Naive thymus-derived CD4-positive, alpha-beta T cell (primary cell): ENCODE results near the gene KIF26B. TPM values are rescaled to one million over a fixed set of nuclear protein-coding genes. Genes with fewer than 3 reads are reported as not detected.

Experiments
- ATAC-seq: fragments of 150-1000 bp; cut with Tn5 transposase; 2 replicates; pipeline ENCODE4 v1.10.0; 2021; ENCODE audit warnings: mild to moderate bottlenecking, moderate library complexity
- CTCF ChIA-PET: fragments of 350-600 bp; sonication (Branson Sonifier 250); formaldehyde crosslinking; loops from one replicate; lab custom pipeline; 2021; ENCODE audit warnings: antibody characterized with exemption; lab: Charles Lee
- POLR2A ChIA-PET: fragments of 350-600 bp; sonication (Branson Sonifier 250); formaldehyde crosslinking; loops from one replicate; lab custom pipeline; 2021; ENCODE audit warnings: antibody characterized with exemption, inconsistent platforms; lab: Charles Lee
- DNase-seq, 9 donors: peaks; one replicate each; pipeline versions ENCODE4 v3.0.0 to v3.0.0-alpha.2; 2020 to 2022; ENCODE audit warnings: mixed read lengths in 1 of 9
- H3K27ac ChIP-seq: one replicate; pipeline ENCODE4 v1.7.0; 2013; ENCODE audit warnings: mild to moderate bottlenecking, low read depth, low read length, moderate library complexity
- H3K27me3 ChIP-seq, 2 donors: one replicate each; pipeline ENCODE4 v1.7.0; 2013; ENCODE audit warnings: low read length in 2 of 2, mild to moderate bottlenecking in 2 of 2, moderate library complexity in 2 of 2; ENCODE audit not compliant: control insufficient read depth in 2 of 2, insufficient read depth in 2 of 2
- H3K36me3 ChIP-seq, 3 experiments: 1 replicate in 2 of 3; 2 replicates in 1 of 3; pipeline ENCODE4 v1.7.0; 2013; ENCODE audit warnings: low read length in 3 of 3, mild to moderate bottlenecking in 3 of 3, moderate library complexity in 1 of 3; ENCODE audit not compliant: insufficient read depth in 3 of 3, control insufficient read depth in 2 of 3
- H3K4me1 ChIP-seq, 2 donors: one replicate each; pipeline ENCODE4 v1.7.0; 2013; ENCODE audit warnings: low read length in 2 of 2, mild to moderate bottlenecking in 2 of 2, moderate library complexity in 1 of 2; ENCODE audit not compliant: control insufficient read depth in 2 of 2, insufficient read depth in 2 of 2
- H3K4me3 ChIP-seq: 2 replicates; pipeline ENCODE4 v1.7.0; 2013; ENCODE audit warnings: mild to moderate bottlenecking, low read length
- H3K9me3 ChIP-seq, 3 experiments: 1 replicate in 2 of 3; 2 replicates in 1 of 3; pipeline ENCODE4 v1.7.0; 2013; ENCODE audit warnings: low read length in 3 of 3; ENCODE audit not compliant: control insufficient read depth in 2 of 3
- H3K27ac Mint-ChIP-seq, 9 donors: one replicate each; pipeline ENCODE4 v1.8.0; 2020 to 2022; ENCODE audit warnings: mixed read lengths in 9 of 9, mild to moderate bottlenecking in 8 of 9, moderate library complexity in 5 of 9, inconsistent platforms in 2 of 9
- H3K27me3 Mint-ChIP-seq, 5 donors: one replicate each; pipeline ENCODE4 v1.8.0; 2021 to 2022; ENCODE audit warnings: mixed read lengths in 5 of 5, mild to moderate bottlenecking in 1 of 5
- H3K36me3 Mint-ChIP-seq, 5 donors: one replicate each; pipeline ENCODE4 v1.8.0; 2020 to 2022; ENCODE audit warnings: mixed read lengths in 5 of 5, mild to moderate bottlenecking in 3 of 5, inconsistent platforms in 1 of 5
- H3K4me1 Mint-ChIP-seq, 7 donors: one replicate each; pipeline ENCODE4 v1.8.0; 2020 to 2022; ENCODE audit warnings: mixed read lengths in 7 of 7, mild to moderate bottlenecking in 3 of 7, inconsistent platforms in 1 of 7
- H3K4me3 Mint-ChIP-seq, 10 donors: one replicate each; pipeline ENCODE4 v1.8.0; 2020 to 2022; ENCODE audit warnings: mild to moderate bottlenecking in 10 of 10, mixed read lengths in 10 of 10, moderate library complexity in 6 of 10, inconsistent platforms in 2 of 10
- H3K9me3 Mint-ChIP-seq, 11 donors: one replicate each; pipeline ENCODE4 v1.8.0; 2020 to 2022; ENCODE audit warnings: mixed read lengths in 11 of 11, mild to moderate bottlenecking in 4 of 11, inconsistent platforms in 1 of 11, moderate library complexity in 1 of 11
- intact Hi-C, 2 donors: fragments of 100-400 bp; cut with micrococcal nuclease; formaldehyde crosslinking; loops; one replicate each; pipeline ENCODE4 v1.15.1; 2023
- polyA plus RNA-seq, 2 donors: library from polyadenylated mRNA; unstranded; fragments of 300-500 nt; fragmentation: Illumina TruSeq; gene quantifications; one replicate each; pipeline ENCODE4 v1.2.3, GENCODE V29; 2021
- total RNA-seq, 6 experiments: library from RNA in 5 of 6; stranded (reverse) in 5 of 6; gene quantifications; 1 replicate in 5 of 6; 2 replicates in 1 of 6; pipeline ENCODE4 v1.2.3 and lab custom pipeline; 2021 to 2026

KIF26B gene
- total and polyA plus RNA-seq, 7 experiments from 2014 or later: 0.06 to 0.24 (median 0.21) TPM; not detected in 4

DNA sequence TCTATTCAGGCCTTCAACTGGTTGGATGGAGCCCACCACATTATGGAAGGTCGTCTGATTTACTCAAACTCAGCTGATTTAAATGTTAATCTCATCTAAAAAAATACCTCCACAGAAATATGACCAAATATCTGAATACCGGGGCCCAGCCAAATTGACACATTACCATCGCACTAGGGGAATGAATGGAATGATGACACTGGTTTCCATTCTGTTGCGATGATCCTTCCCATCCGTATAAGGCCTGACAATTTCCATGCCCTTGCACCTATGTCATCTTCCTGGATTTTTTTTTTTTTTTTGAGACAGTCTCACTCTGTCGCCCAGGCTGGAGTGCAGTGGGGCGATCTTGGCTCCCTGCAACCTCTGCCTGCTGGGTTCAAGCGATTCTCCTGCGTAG, 397.5 kb downstream of the KIF26B start:
- ATAC-seq: no peak
- no peaks in the 10 kb centered on the region for H3K36me3 Mint-ChIP-seq
- no peaks in the 10 kb centered on the region for H3K36me3 ChIP-seq
- H3K4me1 ChIP-seq: no peaks in the 10 kb centered on the region
- H3K27me3 ChIP-seq: no peaks in the 10 kb centered on the region
- H3K27me3 Mint-ChIP-seq: peaks cover 0 to 30% (median 15%) of the 10 kb centered on the region in 5 donors
- intact Hi-C loops: no loop called here
- H3K4me3 Mint-ChIP-seq: no peak overlapping the region
- H3K9me3 Mint-ChIP-seq: peaks cover 0 to 3% (median 0%) of the 10 kb centered on the region in 11 donors
- no peak overlapping the region for H3K4me3 ChIP-seq
- H3K4me1 Mint-ChIP-seq: no peaks in the 10 kb centered on the region
- ChIA-PET CTCF (no interaction called here), POLR2A (no interaction called here)
- H3K27ac Mint-ChIP-seq: no peak overlapping the region
- DNase-seq: no peak
- H3K9me3 ChIP-seq: no peaks in the 10 kb centered on the region
- no peak overlapping the region for H3K27ac ChIP-seq

DNA sequence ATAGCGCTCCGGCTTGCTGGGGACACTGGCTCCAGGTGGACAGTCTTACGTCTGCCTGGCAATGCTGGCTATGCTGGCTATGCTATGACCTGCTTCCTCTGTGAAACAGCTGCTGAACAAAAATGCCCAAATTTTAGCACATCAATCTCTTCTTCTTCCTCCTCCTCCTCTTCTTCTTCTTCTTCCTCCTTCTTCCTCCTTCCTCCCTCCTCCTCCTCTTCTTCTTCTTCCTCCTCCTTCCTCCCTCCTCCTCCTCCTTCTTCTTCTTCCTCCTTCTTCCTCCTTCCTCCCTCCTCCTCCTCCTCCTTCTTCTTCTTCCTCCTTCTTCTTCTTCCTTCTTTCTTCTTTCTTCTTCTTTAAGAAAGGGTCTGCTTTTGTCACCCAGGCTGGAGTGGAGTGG, 401.3 kb downstream of the KIF26B start:
- H3K36me3 Mint-ChIP-seq: no peaks in the 10 kb centered on the region
- H3K4me3 Mint-ChIP-seq: no peak overlapping the region
- DNase-seq (no peak), ATAC-seq (no peak)
- H3K27me3 ChIP-seq: no peaks in the 10 kb centered on the region
- H3K9me3 ChIP-seq: no peaks in the 10 kb centered on the region
- H3K4me1 ChIP-seq: no peaks in the 10 kb centered on the region
- H3K27ac Mint-ChIP-seq: no peak overlapping the region
- no peak overlapping the region for H3K4me3 ChIP-seq
- H3K36me3 ChIP-seq: no peaks in the 10 kb centered on the region
- H3K27ac ChIP-seq: no peak overlapping the region
- H3K4me1 Mint-ChIP-seq: no peaks in the 10 kb centered on the region
- POLR2A ChIA-PET: no interaction called here
- H3K9me3 Mint-ChIP-seq: peaks cover 0 to 4% (median 0%) of the 10 kb centered on the region in 11 donors
- CTCF ChIA-PET: no interaction called here
- intact Hi-C loops: no loop called here
- H3K27me3 Mint-ChIP-seq: peaks cover 0 to 12% (median 7%) of the 10 kb centered on the region in 5 donors

- intact Hi-C loops: no loop called here
- ChIA-PET POLR2A (no interaction called here), CTCF (no interaction called here)
Measured at GRCh38 chr1:245558069-245558468, 403.3 kb downstream of the KIF26B start.

DNA sequence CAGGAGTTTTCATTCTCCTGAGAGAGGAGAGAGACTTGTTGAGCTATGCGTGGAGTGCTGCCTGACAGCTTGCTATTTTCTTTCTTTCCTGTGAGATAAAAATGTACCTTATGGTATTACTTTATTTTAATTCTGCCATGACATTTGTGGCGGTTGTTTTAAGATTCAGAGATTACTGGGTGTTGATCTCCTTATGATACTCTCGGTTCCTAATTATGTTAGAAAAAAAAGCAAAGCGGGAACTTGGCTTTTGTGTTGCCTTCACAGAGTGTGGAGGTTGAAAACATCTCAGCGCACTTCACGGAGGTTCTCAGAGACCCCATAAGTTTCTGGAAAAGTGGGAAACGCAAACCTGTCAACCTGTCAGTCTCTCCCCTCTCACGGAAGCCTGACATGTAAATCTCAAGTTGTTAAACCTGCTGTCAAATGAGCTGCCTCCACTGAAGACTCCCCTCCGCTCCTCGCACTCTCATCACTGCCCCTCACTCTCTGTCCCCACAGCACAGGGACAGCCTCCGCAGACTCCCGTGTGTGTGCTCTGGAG, 405.6 kb downstream of the KIF26B start:
- POLR2A ChIA-PET: no interaction called here
- H3K4me1 ChIP-seq: no peaks in the 10 kb centered on the region
- H3K27me3 ChIP-seq: no peaks in the 10 kb centered on the region
- peaks cover 0 to 4% (median 0%) of the 10 kb centered on the region in 11 donors for H3K9me3 Mint-ChIP-seq
- no peaks in the 10 kb centered on the region for H3K36me3 ChIP-seq
- intact Hi-C loops: no loop called here
- H3K4me3 Mint-ChIP-seq: no peak overlapping the region
- no peaks in the 10 kb centered on the region for H3K36me3 Mint-ChIP-seq
- H3K27ac ChIP-seq: no peak overlapping the region
- H3K4me1 Mint-ChIP-seq: no peaks in the 10 kb centered on the region
- DNase-seq (no peak), ATAC-seq (no peak)
- H3K4me3 ChIP-seq: no peak overlapping the region
- H3K9me3 ChIP-seq: no peaks in the 10 kb centered on the region
- CTCF ChIA-PET: interaction anchor here (0.8 kb wide), 1 partner anchor 233 kb away, joined by 3 read pairs; no protein-coding TSS in a partner anchor
- no peak overlapping the region for H3K27ac Mint-ChIP-seq
- peaks cover 0 to 5% (median 0%) of the 10 kb centered on the region in 5 donors for H3K27me3 Mint-ChIP-seq

More at GRCh38 chr1:245558069-245558468, 403.3 kb downstream of the KIF26B start:
- Mint-ChIP-seq H3K4me1 (no peaks in the 10 kb centered on the region), H3K36me3 (no peaks in the 10 kb centered on the region), H3K27ac (no peak overlapping the region), H3K9me3 (peaks cover 0 to 4% (median 0%) of the 10 kb centered on the region in 11 donors), H3K4me3 (no peak overlapping the region), H3K27me3 (peaks cover 0 to 11% (median 7%) of the 10 kb centered on the region in 5 donors)
- H3K36me3 ChIP-seq: no peaks in the 10 kb centered on the region
- no peaks in the 10 kb centered on the region for H3K9me3 ChIP-seq
- H3K4me3 ChIP-seq: no peak overlapping the region
- no peak for ATAC-seq
- no peaks in the 10 kb centered on the region for H3K4me1 ChIP-seq
- no peak for DNase-seq
- H3K27me3 ChIP-seq: no peaks in the 10 kb centered on the region
- H3K27ac ChIP-seq: no peak overlapping the region

- H3K36me3 Mint-ChIP-seq: no peaks in the 10 kb centered on the region
- intact Hi-C loops: no loop called here
- peaks cover 0 to 5% (median 0%) of the 10 kb centered on the region in 5 donors for H3K27me3 Mint-ChIP-seq
- Histone ChIP-seq H3K27ac (no peak overlapping the region), H3K36me3 (no peaks in the 10 kb centered on the region), H3K27me3 (no peaks in the 10 kb centered on the region), H3K4me3 (no peak overlapping the region), H3K4me1 (no peaks in the 10 kb centered on the region), H3K9me3 (no peaks in the 10 kb centered on the region)
- ChIA-PET CTCF (no interaction called here), POLR2A (no interaction called here)
- H3K4me3 Mint-ChIP-seq: no peak overlapping the region
- DNase-seq (no peak), ATAC-seq (no peak)
- H3K27ac Mint-ChIP-seq: no peak overlapping the region
- no peaks in the 10 kb centered on the region for H3K4me1 Mint-ChIP-seq
- peaks cover 0 to 6% (median 0%) of the 10 kb centered on the region in 11 donors for H3K9me3 Mint-ChIP-seq
Measured at GRCh38 chr1:245561665-245562234, 407.0 kb downstream of the KIF26B start.

GRCh38 chr1:245566134-245566533, 411.3 kb downstream of the KIF26B start:
- Histone ChIP-seq H3K4me3 (no peak overlapping the region), H3K36me3 (no peaks in the 10 kb centered on the region), H3K27ac (no peak overlapping the region), H3K9me3 (no peaks in the 10 kb centered on the region), H3K27me3 (no peaks in the 10 kb centered on the region), H3K4me1 (no peaks in the 10 kb centered on the region)
- intact Hi-C loops: no loop called here
- peaks cover 0 to 8% (median 3%) of the 10 kb centered on the region in 5 donors for H3K27me3 Mint-ChIP-seq
- CTCF ChIA-PET: no interaction called here
- H3K27ac Mint-ChIP-seq: no peak overlapping the region
- POLR2A ChIA-PET: no interaction called here
- H3K9me3 Mint-ChIP-seq: peaks cover 0 to 6% (median 0%) of the 10 kb centered on the region in 11 donors
- no peak for ATAC-seq
- no peaks in the 10 kb centered on the region for H3K4me1 Mint-ChIP-seq
- H3K36me3 Mint-ChIP-seq: no peaks in the 10 kb centered on the region
- DNase-seq: no peak
- H3K4me3 Mint-ChIP-seq: no peak overlapping the region

GRCh38 chr1:245566952-245567351, 412.2 kb downstream of the KIF26B start:
- Mint-ChIP-seq H3K4me3 (no peak overlapping the region), H3K9me3 (peaks cover 0 to 6% (median 0%) of the 10 kb centered on the region in 11 donors)

More at GRCh38 chr1:245566952-245567351, 412.2 kb downstream of the KIF26B start:
- no peak for DNase-seq
- Mint-ChIP-seq H3K4me1 (no peaks in the 10 kb centered on the region), H3K27ac (no peak overlapping the region), H3K36me3 (no peaks in the 10 kb centered on the region), H3K27me3 (peaks cover 0 to 8% (median 3%) of the 10 kb centered on the region in 5 donors)
- Histone ChIP-seq H3K4me1 (no peaks in the 10 kb centered on the region), H3K27me3 (no peaks in the 10 kb centered on the region), H3K36me3 (no peaks in the 10 kb centered on the region), H3K27ac (no peak overlapping the region), H3K4me3 (no peak overlapping the region), H3K9me3 (no peaks in the 10 kb centered on the region)
- ChIA-PET CTCF (no interaction called here), POLR2A (no interaction called here)
- intact Hi-C loops: no loop called here
- no peak for ATAC-seq
